Liver (tissue), 9 donors: Measurements from ENCODE around the gene RBX1. TPM values are rescaled to one million over a fixed set of nuclear protein-coding genes. Genes with fewer than 3 reads are reported as not detected.

ENCODE experiments used
- DNase-seq: peaks from one replicate; pipeline ENCODE4 v3.0.0-alpha.2; 2017; ENCODE audit warnings: low spot score
- H3K27ac ChIP-seq, 2 donors: one replicate each; pipeline ENCODE4 v1.7.0; 2013; ENCODE audit warnings: inconsistent platforms in 2 of 2, low read length in 2 of 2, control low read depth in 1 of 2, low read depth in 1 of 2, mild to moderate bottlenecking in 1 of 2
- H3K27me3 ChIP-seq, 4 donors: one replicate each; pipeline versions ENCODE4 v1.6.1 to v1.7.0; 2013; ENCODE audit warnings: low read length in 3 of 4, inconsistent platforms in 1 of 4, mild to moderate bottlenecking in 1 of 4, moderate library complexity in 1 of 4; ENCODE audit not compliant: control insufficient read depth in 4 of 4, insufficient read depth in 4 of 4
- H3K36me3 ChIP-seq, 4 donors: one replicate each; pipeline versions ENCODE4 v1.6.1 to v1.7.0; 2013; ENCODE audit warnings: low read length in 3 of 4, mild to moderate bottlenecking in 3 of 4, low read depth in 1 of 4, moderate library complexity in 1 of 4; ENCODE audit not compliant: control insufficient read depth in 4 of 4, insufficient read depth in 3 of 4
- H3K4me1 ChIP-seq, 4 donors: one replicate each; pipeline versions ENCODE4 v1.6.1 to v1.7.0; 2013; ENCODE audit warnings: low read length in 3 of 4, mild to moderate bottlenecking in 3 of 4, moderate library complexity in 1 of 4; ENCODE audit not compliant: control insufficient read depth in 4 of 4, insufficient read depth in 4 of 4
- H3K4me3 ChIP-seq, 3 donors: one replicate each; pipeline versions ENCODE4 v1.6.1 to v1.7.0; 2013; ENCODE audit warnings: low read length in 3 of 3, control low read depth in 1 of 3, low read depth in 1 of 3, mild to moderate bottlenecking in 1 of 3
- H3K9ac ChIP-seq, 2 donors: one replicate each; pipeline ENCODE4 v1.7.0; 2013; ENCODE audit warnings: low read length in 2 of 2, mild to moderate bottlenecking in 2 of 2, moderate library complexity in 2 of 2, control low read depth in 1 of 2, low read depth in 1 of 2
- H3K9me3 ChIP-seq, 4 donors: one replicate each; pipeline versions ENCODE4 v1.6.1 to v1.7.0; 2013; ENCODE audit warnings: low read length in 3 of 4; ENCODE audit not compliant: control insufficient read depth in 4 of 4
- CTCF ChIP-seq: fragments of 150-350 bp; IDR thresholded peaks from 2 replicates; pipeline ENCODE4 v1.5.1; 2017; ENCODE audit warnings: improper control_type of control experiment, low read depth, low read length; ENCODE audit not compliant: missing input control
- EGR1 ChIP-seq, 2 donors: IDR thresholded peaks; 2 replicates each; pipeline ENCODE4 v1.6.1; 2016 to 2018; ENCODE audit warnings: antibody characterized with exemption in 2 of 2, low read depth in 2 of 2
- FOXA1 ChIP-seq: IDR thresholded peaks from 2 replicates; pipeline ENCODE4 v1.6.1; 2016; ENCODE audit warnings: antibody characterized with exemption
- FOXA2 ChIP-seq: IDR thresholded peaks from 2 replicates; pipeline ENCODE4 v1.6.1; 2016; ENCODE audit warnings: antibody characterized with exemption
- GABPA ChIP-seq, 2 donors: IDR thresholded peaks in 1 of 2; conservative IDR thresholded peaks in 1 of 2; 2 replicates each; pipeline ENCODE4 v1.6.1; 2016; ENCODE audit warnings: antibody characterized with exemption in 2 of 2, mild to moderate bottlenecking in 1 of 2, moderate library complexity in 1 of 2
- HNF4G ChIP-seq: IDR thresholded peaks from 2 replicates; pipeline ENCODE4 v1.6.1; 2016; ENCODE audit warnings: antibody characterized with exemption
- JUND ChIP-seq, 2 donors: IDR thresholded peaks; 2 replicates each; pipeline ENCODE4 v1.6.1; 2016; ENCODE audit warnings: antibody characterized with exemption in 2 of 2
- MAX ChIP-seq: IDR thresholded peaks from 2 replicates; pipeline ENCODE4 v1.6.1; 2016; ENCODE audit warnings: antibody characterized with exemption
- NR2F2 ChIP-seq: IDR thresholded peaks from 2 replicates; pipeline ENCODE4 v1.6.1; 2016; ENCODE audit warnings: antibody characterized with exemption
- RAD21 ChIP-seq, 2 donors: IDR thresholded peaks; 2 replicates each; pipeline ENCODE4 v1.6.1; 2016; ENCODE audit warnings: antibody characterized with exemption in 2 of 2, mild to moderate bottlenecking in 2 of 2
- REST ChIP-seq: IDR thresholded peaks from 2 replicates; pipeline ENCODE4 v1.6.1; 2016; ENCODE audit warnings: antibody characterized with exemption, mild to moderate bottlenecking
- RXRA ChIP-seq, 2 donors: IDR thresholded peaks; 2 replicates each; pipeline ENCODE4 v1.6.1; 2017 to 2018; ENCODE audit warnings: antibody characterized with exemption in 2 of 2, mild to moderate bottlenecking in 1 of 2
- TAF1 ChIP-seq: conservative IDR thresholded peaks from 2 replicates; pipeline ENCODE4 v1.6.1; 2016; ENCODE audit warnings: antibody characterized with exemption, mild to moderate bottlenecking
- YY1 ChIP-seq: IDR thresholded peaks from 2 replicates; pipeline ENCODE4 v1.6.1; 2016; ENCODE audit warnings: antibody characterized with exemption, mild to moderate bottlenecking
- ZBTB33 ChIP-seq: IDR thresholded peaks from 2 replicates; pipeline ENCODE4 v1.6.1; 2016; ENCODE audit warnings: antibody characterized with exemption
- WGBS: extraction: QIAGEN DNeasy Blood & Tissue Kit; methylation state at CpG from one replicate; pipeline ENCODE4 v1.1.7; 2013; 5-methylcytosine and 5-hydroxymethylcytosine counted together
- polyA plus RNA-seq, 2 donors: library from polyadenylated mRNA; stranded (reverse) in 1 of 2; unstranded in 1 of 2; fragments of 200-250 nt in 1 of 2; fragments of >200 nt in 1 of 2; fragmentation: Nextera tagmentation in 1 of 2; extraction: Ambion mirVana in 1 of 2; gene quantifications; one replicate each; pipeline versions ENCODE4 v1.2.1 to v1.2.3, GENCODE V29; 2013 to 2015
- total RNA-seq, 2 donors: library from RNA; depleted of rRNA; stranded (reverse); fragments of >200 nt; gene quantifications; one replicate each; pipeline ENCODE4 v1.2.3, GENCODE V29; 2014
- donor health status: healthy.
- donor health status: healthy.
- donor health status: healthy.
- donor health status: healthy.
- donor health status: healthy.

RBX1 gene
- total and polyA plus RNA-seq, 4 donors, result 11.0 to 85.3 (median 46.0) TPM

- DNase-seq, result no peak
- H3K36me3 ChIP-seq, result peaks cover 0 to 34% (median 15%) of the 10 kb centered on the region in 4 donors
- H3K9me3 ChIP-seq, result no peaks in the 10 kb centered on the region
Measured at GRCh38 chr22:40908895-40909294, 42.3 kb upstream of the RBX1 start.

More at GRCh38 chr22:40908895-40909294, 42.3 kb upstream of the RBX1 start:
- Histone ChIP-seq H3K4me3 (no peak overlapping the region), H3K27ac (no peak overlapping the region), H3K4me1 (no peaks in the 10 kb centered on the region), H3K9ac (no peak overlapping the region), H3K27me3 (no peaks in the 10 kb centered on the region)
- TF ChIP-seq RXRA (IDR thresholded peaks at IDR 0.05) (no peak), GABPA (IDR thresholded peaks at IDR 0.05 in 1 of 2, conservative IDR thresholded peaks at IDR 0.05 in 1 of 2) (no peak), FOXA2 (no peak), RAD21 (IDR thresholded peaks at IDR 0.05) (no peak), NR2F2 (no peak), JUND (IDR thresholded peaks at IDR 0.05) (no peak), CTCF (no peak), MAX (no peak), YY1 (no peak), TAF1 (no peak), REST (no peak), ZBTB33 (no peak), HNF4G (no peak), EGR1 (IDR thresholded peaks at IDR 0.05; ENCODE audit: low read depth in 2 of 2) (no peak), FOXA1 (no peak)
- 97% methylated on average over 6 of the region's 6 CpGs for WGBS
